Tibial nerve (tissue), 4 donors: ENCODE results near the gene ARHGAP29. TPM values are rescaled to one million over a fixed set of nuclear protein-coding genes. Genes with fewer than 3 reads are reported as not detected.

ENCODE experiments used
- DNase-seq, 2 donors: peaks; one replicate each; pipeline ENCODE4 v3.0.0-alpha.2; 2019; ENCODE audit warnings: low spot score in 2 of 2
- H3K27ac ChIP-seq, 4 donors: fragments of 200-600 bp; sonication (generic) in 3 of 4; one replicate each; pipeline ENCODE4 v1.5.1; 2017 to 2019; ENCODE audit warnings: mild to moderate bottlenecking in 1 of 4
- H3K27me3 ChIP-seq, 2 donors: fragments of 200-600 bp; sonication (generic) in 1 of 2; one replicate each; pipeline versions ENCODE4 v1.5.1 to v1.6.0; 2017 to 2019
- H3K36me3 ChIP-seq, 3 donors: fragments of 200-600 bp; sonication (generic); one replicate each; pipeline ENCODE4 v1.5.1; 2018 to 2019
- H3K4me1 ChIP-seq, 4 donors: fragments of 200-600 bp; sonication (generic) in 3 of 4; one replicate each; pipeline ENCODE4 v1.5.1; 2017 to 2019
- H3K4me3 ChIP-seq, 4 donors: fragments of 200-600 bp; sonication (generic) in 3 of 4; one replicate each; pipeline ENCODE4 v1.5.1; 2017 to 2019; ENCODE audit warnings: mild to moderate bottlenecking in 1 of 4, moderate library complexity in 1 of 4
- H3K9me3 ChIP-seq, 4 donors: fragments of 200-600 bp; sonication (generic) in 3 of 4; one replicate each; pipeline ENCODE4 v1.5.1; 2017 to 2019
- EP300 ChIP-seq, 2 donors: sonication (generic); formaldehyde crosslinking; IDR thresholded peaks; one replicate each; pipeline ENCODE4 v1.6.1; 2017; ENCODE audit warnings: antibody characterized with exemption in 2 of 2, mild to moderate bottlenecking in 1 of 2
- POLR2A ChIP-seq, 2 donors: fragments of 450-650 bp; IDR thresholded peaks; one replicate each; pipeline ENCODE4 v1.6.1; 2017; ENCODE audit warnings: antibody characterized with exemption in 2 of 2, mild to moderate bottlenecking in 2 of 2, moderate library complexity in 2 of 2
- WGBS, 2 donors: methylation state at CpG; one replicate each; pipeline ENCODE4 v1.1.5; 2018; 5-methylcytosine and 5-hydroxymethylcytosine counted together
- total RNA-seq, 4 donors: library from RNA; depleted of rRNA; stranded (reverse); fragments of >200 nt; gene quantifications; one replicate each; pipeline ENCODE4 v1.1.0, GENCODE V29; 2016
- TF ChIP-seq, protein P1 (sequence below), 5 experiments: fragments of 200-600 bp in 3 of 5; fragments of 450-650 bp in 2 of 5; sonication (generic) in 3 of 5; IDR thresholded peaks; one replicate each; pipeline ENCODE4 v1.5.1; 2016 to 2019; ENCODE audit warnings: antibody characterized with exemption in 5 of 5, mild to moderate bottlenecking in 3 of 5, moderate library complexity in 2 of 5

ARHGAP29 gene
- total RNA-seq, 4 donors from 2014 or later = 45.9 to 80.4 (median 50.1) TPM

DNA sequence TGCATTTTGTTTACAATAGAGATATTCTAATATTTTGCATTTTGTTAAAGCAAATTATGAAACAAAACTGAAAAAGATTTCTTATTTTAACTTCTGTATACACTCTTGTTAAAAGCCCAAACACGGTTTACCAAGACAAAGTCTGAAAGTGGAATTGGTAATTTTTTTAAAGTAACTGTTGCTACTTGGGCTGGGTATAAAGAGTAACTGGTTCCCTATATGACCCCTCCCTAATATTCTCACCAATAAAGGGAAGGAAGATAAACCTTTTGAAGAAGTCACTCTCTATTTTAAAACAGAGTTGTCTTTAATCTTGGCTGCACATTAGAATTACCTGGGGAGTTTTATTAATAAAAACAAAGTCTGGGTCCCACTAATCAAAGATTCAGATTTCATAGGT is 27.4 kb downstream of the ARHGAP29 start:
- H3K4me3 ChIP-seq = no peak overlapping the region
- peaks cover 0 to 7% (median 0%) of the 10 kb centered on the region in 4 donors for H3K4me1 ChIP-seq
- H3K36me3 ChIP-seq = peaks cover 0 to 27% (median 0%) of the 10 kb centered on the region in 3 donors
- TF ChIP-seq POLR2A (IDR thresholded peaks at IDR 0.05) (no peak), EP300 (IDR thresholded peaks at IDR 0.05) (no peak)
- TF ChIP-seq, protein P1, sequence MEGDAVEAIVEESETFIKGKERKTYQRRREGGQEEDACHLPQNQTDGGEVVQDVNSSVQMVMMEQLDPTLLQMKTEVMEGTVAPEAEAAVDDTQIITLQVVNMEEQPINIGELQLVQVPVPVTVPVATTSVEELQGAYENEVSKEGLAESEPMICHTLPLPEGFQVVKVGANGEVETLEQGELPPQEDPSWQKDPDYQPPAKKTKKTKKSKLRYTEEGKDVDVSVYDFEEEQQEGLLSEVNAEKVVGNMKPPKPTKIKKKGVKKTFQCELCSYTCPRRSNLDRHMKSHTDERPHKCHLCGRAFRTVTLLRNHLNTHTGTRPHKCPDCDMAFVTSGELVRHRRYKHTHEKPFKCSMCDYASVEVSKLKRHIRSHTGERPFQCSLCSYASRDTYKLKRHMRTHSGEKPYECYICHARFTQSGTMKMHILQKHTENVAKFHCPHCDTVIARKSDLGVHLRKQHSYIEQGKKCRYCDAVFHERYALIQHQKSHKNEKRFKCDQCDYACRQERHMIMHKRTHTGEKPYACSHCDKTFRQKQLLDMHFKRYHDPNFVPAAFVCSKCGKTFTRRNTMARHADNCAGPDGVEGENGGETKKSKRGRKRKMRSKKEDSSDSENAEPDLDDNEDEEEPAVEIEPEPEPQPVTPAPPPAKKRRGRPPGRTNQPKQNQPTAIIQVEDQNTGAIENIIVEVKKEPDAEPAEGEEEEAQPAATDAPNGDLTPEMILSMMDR (IDR thresholded peaks at IDR 0.05) = no peak
- H3K9me3 ChIP-seq = peaks cover 0 to 7% (median 2%) of the 10 kb centered on the region in 4 donors
- 91 to 95% methylated on average over 1 of the region's 1 CpG for WGBS, 2 donors
- H3K27me3 ChIP-seq = no peaks in the 10 kb centered on the region
- no peak for DNase-seq
- no peak overlapping the region for H3K27ac ChIP-seq

GRCh38 chr1:94209425-94209824 is 28.0 kb downstream of the ARHGAP29 start:
- Histone ChIP-seq H3K9me3 (peaks cover 0 to 7% (median 2%) of the 10 kb centered on the region in 4 donors), H3K27ac (no peak overlapping the region), H3K27me3 (no peaks in the 10 kb centered on the region), H3K4me3 (no peak overlapping the region), H3K36me3 (peaks cover 0 to 31% (median 0%) of the 10 kb centered on the region in 3 donors), H3K4me1 (peaks cover 0 to 7% (median 0%) of the 10 kb centered on the region in 4 donors)
- TF ChIP-seq, protein P1 (IDR thresholded peaks at IDR 0.05) = no peak
- peak in 1 of 2 donors; percentile 23 for TF ChIP-seq EP300 (IDR thresholded peaks at IDR 0.05)
- no peak for DNase-seq

GRCh38 chr1:94207695-94208094 is 29.7 kb downstream of the ARHGAP29 start:
- H3K27me3 ChIP-seq = no peaks in the 10 kb centered on the region
- TF ChIP-seq EP300 (IDR thresholded peaks at IDR 0.05) (no peak), POLR2A (IDR thresholded peaks at IDR 0.05) (no peak)
- TF ChIP-seq, protein P1 (IDR thresholded peaks at IDR 0.05) = no peak
- H3K9me3 ChIP-seq = peaks cover 0 to 7% (median 2%) of the 10 kb centered on the region in 4 donors
- H3K4me1 ChIP-seq = peaks cover 0 to 7% (median 0%) of the 10 kb centered on the region in 4 donors
- no peak for DNase-seq
- peaks cover 0 to 44% (median 0%) of the 10 kb centered on the region in 3 donors for H3K36me3 ChIP-seq
- no peak overlapping the region for H3K27ac ChIP-seq
- H3K4me3 ChIP-seq = no peak overlapping the region
- WGBS, 2 donors = 67% methylated on average over 3 of the region's 3 CpGs

DNA sequence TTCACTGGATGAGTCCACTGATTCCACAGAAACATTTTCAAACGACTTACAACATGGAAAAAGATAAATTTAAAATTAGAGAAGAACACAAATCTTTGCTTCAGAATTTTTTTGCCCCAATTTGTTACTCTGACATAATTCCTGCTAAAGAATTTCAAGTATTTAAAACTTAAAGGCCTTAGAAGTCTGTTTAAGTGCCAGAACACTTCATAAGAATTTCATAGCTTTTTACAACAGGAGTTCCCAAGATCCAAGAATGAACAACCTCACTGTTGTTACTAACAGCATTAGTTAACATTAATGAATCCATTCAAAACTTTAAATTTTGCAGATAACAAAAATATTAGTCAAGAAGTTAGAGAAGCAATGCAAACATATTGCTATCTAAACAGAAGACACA is 31.7 kb downstream of the ARHGAP29 start:
- peaks cover 0 to 7% (median 0%) of the 10 kb centered on the region in 4 donors for H3K4me1 ChIP-seq
- H3K27me3 ChIP-seq = no peaks in the 10 kb centered on the region
- WGBS, 2 donors = 42 to 47% methylated on average over 1 of the region's 1 CpG
- H3K9me3 ChIP-seq = peaks cover 0 to 7% (median 2%) of the 10 kb centered on the region in 4 donors
- H3K36me3 ChIP-seq = peaks cover 0 to 59% (median 0%) of the 10 kb centered on the region in 3 donors
- DNase-seq = no peak
- H3K4me3 ChIP-seq = no peak overlapping the region
- H3K27ac ChIP-seq = no peak overlapping the region
- TF ChIP-seq, protein P1 (IDR thresholded peaks at IDR 0.05) = no peak
- TF ChIP-seq EP300 (IDR thresholded peaks at IDR 0.05) (no peak), POLR2A (IDR thresholded peaks at IDR 0.05) (no peak)

DNA sequence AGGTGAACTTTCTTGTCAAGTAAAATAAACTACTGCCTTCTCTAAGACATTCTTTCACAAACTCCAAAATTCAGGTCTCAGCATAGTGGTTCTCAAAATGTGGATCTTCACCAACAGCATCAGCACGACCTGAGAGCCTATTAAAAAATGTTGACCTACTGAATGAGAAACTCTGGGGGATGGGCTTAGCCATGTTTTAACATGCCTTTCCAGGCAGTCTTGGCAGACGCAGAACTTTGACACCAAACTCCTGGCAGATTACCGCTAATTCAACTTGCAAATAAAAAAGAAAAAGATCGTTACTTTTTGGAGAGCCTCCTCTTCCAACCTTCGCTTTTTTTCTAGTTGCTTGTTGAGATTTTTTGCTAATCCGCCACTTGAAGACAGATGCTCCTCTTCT is 35.1 kb downstream of the ARHGAP29 start:
- Histone ChIP-seq H3K9me3 (no peaks in the 10 kb centered on the region), H3K4me1 (no peaks in the 10 kb centered on the region), H3K4me3 (no peak overlapping the region), H3K27ac (no peak overlapping the region), H3K27me3 (no peaks in the 10 kb centered on the region), H3K36me3 (peaks cover 0 to 47% (median 0%) of the 10 kb centered on the region in 3 donors)
- DNase-seq = no peak
- 90% methylated on average over 6 of the region's 6 CpGs for WGBS, 2 donors
- TF ChIP-seq POLR2A (IDR thresholded peaks at IDR 0.05) = no peak
- TF ChIP-seq, protein P1 (IDR thresholded peaks at IDR 0.05) = no peak
